TTC549 (cell line): Measurements from ENCODE around the gene LIPG.

Experiments used
- FAIRE-seq: peaks from 2 replicates; lab custom pipeline; 2012; peaks lifted over from hg19 to GRCh38; lab: Jason Lieb, UNC

LIPG gene

DNA sequence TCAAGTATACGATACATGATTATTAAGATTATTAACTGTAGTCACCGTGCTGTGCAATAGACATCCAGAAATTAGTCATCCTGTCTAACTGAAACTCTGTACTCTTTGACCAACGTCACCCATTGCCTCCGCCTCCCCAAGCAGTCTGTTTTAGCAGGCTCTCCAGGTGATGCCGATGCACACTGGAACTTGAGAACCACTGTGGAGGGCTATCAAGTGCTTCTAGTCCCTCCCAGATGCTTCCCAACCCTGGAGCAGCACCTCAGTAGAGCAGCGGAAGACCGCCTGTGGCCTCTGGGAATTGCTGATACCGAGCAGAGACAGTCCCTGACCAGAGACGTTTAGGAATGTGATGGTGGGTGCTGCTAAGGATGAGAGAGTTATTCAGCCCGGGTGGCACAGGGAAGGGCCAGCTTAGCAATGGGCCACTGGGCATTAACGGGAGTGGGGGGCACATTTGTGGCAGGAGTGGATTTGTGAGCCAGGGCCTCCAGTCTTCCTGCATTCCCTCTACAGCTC, 50.7 kb downstream of the LIPG start:
- no peak for FAIRE-seq

DNA sequence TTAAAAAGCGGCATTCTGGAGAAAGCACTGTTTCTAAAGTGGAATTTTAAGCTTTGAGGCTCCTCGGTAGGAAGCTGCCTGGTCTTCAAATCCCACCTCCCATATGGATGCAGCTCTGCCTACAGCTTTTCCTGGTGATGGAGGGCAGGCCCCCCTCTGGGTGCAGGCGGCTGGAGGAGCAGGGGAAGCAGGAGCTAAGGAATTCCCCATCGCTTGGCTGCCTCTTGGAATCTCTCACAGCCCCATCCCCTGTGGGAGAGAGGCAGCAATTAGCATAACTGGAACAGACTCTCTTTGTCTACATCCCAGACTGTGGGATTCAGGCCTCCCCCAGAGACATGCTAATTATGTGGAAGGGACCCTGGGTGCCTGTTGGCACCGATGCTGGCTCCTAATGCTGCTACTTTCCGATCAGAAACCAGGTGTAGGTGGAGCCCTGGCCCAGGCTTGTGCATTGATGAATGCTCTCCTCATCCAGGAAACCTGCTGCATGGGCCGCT, 51.3 kb downstream of the LIPG start:
- FAIRE-seq = no peak

DNA sequence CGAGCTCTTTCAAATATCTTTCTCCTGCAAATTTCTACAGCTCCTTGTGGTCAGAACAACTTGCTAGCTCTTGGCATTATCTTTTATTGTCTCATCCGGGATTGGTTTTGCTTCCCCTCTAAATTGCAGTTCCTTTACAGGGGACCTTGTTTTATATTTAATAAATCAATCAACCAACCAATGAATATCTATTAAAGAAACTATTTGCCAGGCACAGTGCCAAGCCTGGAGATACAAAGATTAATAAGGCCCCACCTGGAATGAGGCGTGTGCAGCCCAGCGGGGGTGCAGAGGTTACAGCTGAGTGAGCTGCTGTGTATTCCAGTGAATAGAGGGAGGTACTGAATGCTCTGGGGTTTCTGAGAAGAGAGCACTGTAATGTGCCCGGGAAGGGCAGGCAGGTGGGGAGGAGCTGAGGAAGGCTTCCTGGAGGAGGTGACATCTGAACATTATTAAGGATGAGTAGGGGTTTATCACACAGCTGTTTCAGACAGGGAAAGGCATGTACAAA, 51.8 kb downstream of the LIPG start:
- no peak for FAIRE-seq

DNA sequence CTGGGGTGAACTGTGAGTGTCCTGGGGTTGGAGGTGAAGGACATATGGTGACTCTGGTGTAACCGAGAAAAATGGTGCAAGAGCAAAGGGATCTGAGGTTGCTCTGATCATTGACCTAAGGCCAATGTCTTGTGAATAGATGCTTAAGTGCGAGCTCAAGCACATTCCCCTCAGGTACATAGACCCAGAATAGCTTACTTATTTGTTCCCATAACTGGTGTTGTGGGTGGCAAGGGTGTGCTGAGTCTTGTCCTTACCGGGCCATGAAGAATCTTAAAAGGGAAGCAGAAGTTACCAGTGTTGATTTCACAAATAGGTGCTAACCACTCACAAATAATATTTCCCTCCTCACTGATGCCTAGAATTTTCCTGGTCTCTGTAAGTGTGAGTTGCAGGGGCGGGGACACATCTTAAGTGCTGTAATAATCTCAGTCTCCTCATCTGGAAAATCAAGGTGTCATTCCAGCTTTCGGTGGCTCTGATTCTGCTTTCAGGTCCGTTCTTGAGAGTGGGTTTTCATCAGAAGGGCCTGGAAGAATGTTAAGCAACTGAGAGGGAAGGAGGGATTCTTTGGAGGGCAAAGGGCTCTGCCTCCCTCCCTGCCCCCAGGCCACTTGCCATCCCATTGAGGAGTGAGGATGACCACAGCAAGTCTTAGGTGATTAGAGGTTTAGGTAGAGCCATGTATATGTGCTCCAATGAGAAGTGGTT, 54.9 kb downstream of the LIPG start:
- FAIRE-seq = no peak

DNA sequence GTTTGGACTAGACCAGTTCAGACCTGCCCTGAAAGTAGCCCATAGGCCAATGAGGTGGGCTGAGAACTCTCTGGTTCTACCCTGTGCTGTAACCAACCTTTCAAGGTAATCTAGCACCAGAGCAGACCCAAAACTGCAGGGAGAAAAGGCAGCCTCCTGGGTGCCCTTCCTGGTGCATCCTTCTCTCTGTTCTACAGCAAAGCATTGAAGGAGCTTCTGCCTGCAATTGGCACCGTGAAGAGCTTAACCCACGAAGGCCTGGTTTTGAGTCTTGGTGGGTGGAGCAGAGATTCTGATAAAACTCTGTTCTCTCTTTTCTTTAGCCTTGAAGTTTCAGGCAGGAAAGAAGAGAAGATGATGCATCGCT, 55.5 kb downstream of the LIPG start:
- FAIRE-seq = no peak

DNA sequence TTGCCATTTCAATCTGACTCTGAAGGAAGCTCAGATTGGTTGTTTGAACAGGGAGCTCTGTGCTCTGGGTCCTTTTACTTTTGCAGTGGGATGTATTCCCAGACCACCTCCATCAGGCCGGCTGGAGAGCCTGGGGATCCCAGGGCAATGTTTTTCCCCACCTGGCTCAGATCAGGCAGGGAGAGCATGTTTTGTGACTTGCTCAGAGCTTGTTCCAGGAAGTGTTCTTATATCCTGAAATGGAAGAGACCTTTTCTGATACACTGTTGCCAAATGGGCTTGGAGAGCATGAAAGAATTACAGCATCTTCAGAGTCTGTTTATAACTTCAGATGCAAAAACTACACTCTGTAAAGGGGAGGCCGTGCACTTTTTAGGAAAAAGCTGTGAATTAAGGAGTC, 56.0 kb downstream of the LIPG start:
- no peak for FAIRE-seq

DNA sequence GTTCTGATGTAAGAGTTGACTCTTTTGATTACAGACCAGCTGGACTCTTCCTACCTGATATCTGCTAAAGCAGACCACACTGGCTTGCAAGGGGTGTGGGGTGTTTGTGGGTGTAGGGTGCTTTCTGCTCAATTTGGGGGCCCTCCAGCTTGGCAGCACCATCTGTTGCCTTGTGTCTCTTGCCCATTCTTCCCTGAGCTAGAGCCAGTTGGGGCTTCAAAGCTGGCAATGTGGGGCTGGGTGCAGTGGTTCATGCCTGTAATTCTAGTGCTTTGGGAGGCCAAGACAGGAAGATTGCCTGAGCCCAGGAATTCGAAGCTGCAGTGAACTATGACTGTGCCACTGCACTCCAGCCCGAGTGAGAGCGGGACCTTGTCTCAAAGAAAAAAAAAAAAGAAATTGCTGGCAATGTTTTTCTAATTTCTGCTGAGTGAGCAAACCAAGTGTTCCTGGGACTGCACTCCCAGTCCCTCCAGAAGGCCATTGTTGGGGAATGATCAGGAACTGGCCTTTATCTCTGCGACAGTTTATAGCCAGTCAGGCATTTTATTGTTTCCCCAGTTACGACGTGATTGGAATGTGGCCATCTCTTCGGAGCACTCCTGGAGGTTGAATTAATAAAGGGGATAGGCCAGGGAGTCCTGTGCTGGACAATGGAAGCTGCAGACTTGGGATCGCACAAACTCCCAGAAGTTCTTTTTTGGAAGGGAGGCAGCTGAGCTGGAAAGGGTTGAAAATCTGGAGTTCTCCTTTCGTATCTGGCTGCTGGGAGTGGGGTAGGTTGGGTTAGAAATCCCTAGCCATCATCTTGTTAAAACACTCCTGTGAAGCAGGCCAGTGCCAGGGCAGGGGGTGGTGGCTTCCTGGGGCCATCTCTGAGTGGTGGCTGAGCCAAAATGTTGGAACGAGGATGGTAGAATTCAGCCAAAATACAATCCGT, 57.2 kb downstream of the LIPG start:
- no peak for FAIRE-seq

DNA sequence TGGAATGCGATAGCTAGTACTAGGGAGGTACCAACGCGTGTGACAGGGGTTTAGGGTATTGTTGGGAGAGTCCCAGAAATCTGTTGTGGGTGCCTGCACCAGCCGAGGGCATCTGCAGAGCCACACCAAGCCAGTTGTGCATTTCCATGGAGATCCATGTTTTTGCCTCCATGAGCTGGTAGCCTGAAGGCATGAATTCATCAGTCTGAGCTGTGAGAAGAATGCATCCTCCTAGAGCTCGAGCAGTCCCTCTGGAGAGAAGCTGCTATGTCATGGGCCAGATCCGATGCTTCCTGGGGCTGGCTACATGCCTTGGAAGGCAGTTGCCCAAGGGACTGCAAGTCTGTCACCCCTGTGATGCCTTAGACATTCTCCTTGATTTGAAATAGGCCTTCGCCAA, 57.9 kb downstream of the LIPG start:
- no peak for FAIRE-seq

DNA sequence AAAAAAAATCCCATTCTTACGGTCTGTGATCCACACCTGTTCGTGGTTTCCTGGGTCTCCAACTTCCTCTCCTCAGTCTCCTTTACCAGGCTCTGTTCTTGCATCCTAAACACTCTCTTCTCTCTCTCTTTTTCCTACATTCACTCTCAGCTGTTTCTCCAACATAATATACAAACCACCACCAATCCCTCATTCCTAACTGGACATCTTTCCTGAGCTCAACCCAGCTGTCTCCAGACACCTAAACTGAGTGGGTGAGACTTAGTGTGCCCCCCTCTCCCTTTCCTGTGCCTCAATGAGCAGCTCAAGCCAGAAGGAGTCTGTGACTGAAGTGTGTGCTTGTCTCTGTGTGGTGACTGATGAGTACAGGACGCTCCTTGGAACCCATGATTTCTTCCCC, 59.4 kb downstream of the LIPG start:
- no peak for FAIRE-seq

DNA sequence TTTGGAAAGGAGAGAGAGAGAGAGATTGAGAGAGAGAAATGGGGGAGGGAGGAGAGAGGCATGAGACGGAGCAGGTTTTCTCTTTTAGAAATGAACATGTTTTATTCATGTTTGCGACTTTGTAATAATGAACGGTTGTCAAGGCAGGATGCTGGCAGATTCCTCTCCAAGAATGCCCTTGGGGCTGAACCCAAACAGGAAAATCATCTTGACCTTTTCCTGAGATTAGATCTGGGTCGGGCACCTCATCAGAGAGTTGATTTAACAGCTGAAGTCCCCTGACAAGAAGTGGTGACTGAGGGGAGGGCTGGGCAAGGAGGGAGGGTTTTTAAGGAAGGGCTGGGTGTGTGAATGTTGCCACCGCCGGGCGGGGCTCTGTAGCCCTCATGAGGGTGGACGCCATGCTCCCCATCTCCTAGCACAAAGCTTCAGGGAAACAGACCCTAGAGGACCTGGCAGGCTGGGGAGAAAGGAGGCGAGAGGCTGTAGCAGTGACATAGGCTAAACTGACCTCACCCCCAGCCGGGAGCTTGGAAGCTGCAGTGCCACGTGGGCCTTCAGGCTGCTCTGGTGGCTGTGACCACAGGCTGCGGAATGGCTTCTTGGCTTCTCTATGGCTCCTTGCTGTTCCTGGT, 60.0 kb downstream of the LIPG start:
- no peak for FAIRE-seq

DNA sequence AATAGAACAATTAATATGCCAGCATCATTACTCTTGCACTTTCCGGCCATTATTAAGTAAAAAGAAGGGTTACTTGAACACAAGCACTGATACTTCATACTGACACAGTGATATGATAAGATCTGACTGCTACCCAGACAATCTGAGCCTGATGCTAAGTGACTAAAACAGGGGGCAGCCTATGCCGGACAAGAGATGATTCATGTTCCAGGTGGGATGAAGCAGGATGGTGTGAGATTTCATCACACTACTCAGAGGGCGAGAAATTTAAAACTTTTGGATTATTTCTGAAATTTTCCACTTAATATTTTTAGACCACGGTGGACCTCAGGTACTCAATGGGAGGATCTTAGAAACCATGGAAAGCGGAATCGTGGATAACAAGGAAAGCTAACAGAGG, 61.7 kb downstream of the LIPG start:
- no peak for FAIRE-seq

DNA sequence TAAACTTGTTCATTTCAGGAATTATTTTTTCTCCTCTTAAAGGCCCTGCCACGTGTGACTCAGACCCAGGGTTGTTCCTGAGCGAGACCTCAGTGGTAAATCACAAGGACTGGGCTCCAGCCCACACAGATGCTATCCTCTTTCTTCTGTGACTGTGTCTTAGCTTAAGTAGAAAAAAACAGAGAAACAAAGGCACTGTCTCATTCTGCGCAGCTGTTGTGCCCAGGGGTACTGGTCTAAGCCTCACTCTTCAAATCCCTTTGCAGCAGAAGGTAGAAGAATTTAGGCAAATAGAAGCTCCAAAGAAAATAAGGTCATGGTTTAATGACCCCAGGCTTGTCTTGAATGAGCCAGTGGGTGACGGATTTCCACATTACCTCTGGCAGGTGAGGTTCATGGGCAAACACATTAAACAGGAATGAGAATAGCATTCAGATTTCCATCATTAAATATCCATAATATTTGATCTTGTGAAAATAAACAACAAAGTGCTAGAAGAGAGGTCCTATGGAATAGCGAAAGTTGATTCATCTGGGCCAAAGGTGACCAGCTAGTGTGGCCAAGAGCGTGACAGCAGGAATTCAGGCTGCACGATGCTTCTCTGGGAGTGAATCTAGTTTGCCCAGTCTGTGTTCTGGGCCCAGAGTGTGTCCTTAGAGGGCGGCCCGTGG, 63.3 kb downstream of the LIPG start:
- no peak for FAIRE-seq

DNA sequence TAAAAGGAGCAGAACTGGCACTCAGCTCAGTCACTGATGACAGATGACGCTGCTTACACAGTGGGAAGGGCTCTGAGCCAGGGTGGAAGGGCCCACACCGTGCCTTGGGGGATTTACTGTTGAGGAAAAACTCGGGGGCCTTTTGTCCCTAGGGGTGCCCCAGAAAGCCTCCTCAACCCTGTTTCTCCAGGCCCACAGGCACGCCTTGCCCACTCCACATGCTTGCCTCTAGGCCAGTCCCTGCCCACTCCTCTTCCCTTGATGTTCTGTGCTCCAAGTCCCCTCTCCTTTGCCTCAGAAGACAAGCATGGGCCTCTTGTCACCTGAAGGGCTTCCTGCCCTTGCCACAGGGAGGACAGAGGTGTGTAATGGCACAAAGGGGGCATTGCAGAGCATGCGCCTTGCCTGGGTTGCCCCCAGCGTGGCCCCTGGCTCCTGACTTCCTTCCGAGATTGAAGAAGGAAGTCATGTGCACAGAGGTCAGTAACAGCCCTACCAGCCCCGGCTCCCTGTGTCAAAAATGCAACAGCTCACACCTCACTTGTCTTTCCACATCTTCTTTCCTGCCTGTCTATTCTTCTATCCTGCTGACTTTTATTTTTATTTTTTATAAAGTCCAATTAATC, 65.1 kb downstream of the LIPG start:
- no peak for FAIRE-seq

DNA sequence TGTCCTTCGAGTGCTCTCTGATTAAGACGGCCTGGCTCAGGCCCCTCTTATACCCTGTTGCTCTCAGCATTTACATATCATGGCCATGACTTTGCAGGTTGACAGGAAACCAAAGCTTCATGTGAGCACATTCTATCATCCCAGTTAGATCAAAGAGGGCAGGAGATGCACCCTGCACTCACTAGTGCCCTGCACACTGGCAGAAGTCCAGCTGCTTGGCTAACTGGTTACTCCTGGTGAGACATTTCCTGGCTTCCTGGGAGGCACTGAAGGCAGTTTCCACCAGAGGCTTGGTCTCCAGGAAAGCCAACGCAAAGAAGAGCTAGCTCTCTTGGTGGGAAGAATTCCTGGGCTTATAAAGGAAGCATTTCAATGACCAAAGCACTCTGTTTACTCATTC, 66.3 kb downstream of the LIPG start:
- FAIRE-seq = no peak

DNA sequence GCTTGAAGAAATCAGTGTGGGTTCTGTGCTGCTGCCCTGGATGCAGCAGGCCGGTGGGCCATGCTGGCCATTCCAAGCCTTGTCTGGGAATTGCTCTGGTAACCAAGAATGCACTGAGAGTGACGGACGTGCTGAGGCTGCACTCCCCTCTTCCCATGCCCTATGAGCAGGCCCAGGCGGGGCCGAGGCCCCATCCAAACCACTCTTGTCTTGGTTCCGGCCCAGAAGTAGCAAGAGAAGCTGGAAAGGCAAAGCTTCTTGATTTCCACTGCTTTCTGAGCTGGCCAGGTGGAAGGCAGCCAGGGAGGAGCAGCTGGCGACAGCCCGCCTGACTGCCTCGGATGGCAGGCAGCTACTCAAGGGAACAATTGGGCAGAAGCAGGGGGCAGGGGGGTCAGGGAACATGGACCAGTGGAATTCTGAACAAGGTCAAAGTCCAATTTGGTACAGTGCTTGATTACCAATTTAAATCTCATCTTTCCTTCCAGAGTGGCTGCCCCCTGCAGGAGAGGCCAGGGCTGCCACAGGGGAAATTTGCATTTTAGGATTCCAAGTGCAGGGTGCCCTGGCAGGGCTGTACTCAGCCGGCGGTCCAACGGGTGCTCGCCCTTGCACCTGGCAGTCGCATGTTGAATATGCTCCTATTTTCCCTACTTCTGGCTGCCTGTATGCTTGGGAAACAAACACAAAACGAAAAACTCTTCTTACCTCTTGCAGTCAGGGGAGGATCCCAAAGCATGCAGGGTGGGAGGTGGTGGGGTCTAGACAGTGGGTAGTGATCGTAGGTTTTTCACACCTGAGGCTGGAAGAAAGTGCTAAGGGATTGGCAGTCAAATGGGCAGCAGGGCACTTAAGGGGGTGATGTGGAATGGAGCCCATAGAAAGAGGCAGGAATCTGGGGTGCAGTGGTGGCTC, 67.3 kb downstream of the LIPG start:
- no peak for FAIRE-seq

DNA sequence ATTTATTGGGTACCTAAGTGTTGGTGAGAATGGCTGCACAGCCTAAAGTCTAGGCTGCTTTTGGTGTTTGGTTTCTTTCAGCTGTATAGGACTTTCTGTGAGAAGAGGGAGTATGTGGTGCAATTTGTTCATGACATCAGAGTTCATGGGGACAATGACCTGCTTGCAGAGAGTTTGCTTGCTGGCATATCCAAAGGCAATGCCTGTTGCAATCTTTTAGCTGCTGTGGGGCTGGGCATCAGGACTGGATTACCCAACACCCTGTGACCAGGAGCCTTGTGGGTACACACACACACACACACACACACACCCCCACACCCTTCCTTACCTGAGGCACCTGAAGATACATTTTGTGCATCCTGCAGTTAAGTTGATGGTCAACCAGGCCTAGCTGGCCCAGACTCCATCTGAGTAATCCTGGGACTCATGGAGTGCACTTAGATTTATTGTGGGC, 68.4 kb downstream of the LIPG start:
- no peak for FAIRE-seq

DNA sequence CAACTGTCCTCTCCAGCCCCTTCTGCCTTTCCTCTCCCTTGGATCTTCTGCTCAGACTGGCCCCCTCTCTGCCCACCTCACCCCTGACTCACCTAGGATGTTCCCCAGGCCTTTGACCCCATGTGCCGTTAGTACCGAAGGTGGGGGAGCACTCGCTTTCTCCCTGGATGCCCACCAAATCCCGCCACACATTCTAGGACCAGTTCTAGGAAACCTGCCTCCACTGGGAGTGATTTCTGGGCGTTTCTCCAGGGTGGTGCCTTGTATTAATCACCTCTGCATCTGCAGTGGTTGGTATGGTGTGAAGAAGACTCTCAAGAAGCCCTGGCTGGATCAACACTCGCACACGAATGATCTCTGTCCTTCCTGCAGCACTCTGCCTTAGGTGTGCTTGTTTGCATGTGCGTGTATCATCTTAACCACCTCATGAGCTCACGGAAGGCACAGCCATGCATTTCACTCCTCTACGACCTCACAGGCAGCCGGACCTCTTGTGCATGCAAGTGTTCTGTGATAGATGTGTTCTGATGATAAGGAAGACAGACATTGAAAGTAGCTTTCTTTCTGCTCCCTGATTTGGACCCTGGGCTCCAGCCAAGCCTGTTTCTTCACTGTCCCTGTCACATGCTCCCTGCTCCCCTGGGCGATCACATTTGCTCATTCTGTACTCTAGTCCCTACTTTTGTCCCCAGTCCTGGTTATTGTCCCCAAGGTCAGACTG, 69.4 kb downstream of the LIPG start:
- FAIRE-seq = no peak

DNA sequence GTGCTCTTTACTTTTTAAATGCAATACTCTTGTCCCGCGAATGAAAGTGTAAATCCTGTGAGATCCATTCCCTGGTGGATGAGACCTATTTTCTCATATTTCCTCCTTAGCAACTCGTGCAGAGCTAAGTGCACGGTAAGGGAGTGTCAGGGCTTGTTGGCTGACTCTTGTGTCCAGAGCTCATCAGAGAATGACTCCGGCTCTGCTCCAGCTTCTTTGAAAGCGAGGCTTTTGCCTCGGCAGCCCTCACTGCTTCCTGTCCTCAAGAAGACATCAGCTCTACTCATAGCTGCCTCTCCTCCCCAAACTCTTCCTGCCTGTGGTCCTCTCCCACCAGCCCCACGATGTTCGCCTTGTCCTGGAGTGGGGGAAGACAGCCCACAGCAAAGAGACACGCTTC, 70.7 kb downstream of the LIPG start:
- FAIRE-seq = no peak

DNA sequence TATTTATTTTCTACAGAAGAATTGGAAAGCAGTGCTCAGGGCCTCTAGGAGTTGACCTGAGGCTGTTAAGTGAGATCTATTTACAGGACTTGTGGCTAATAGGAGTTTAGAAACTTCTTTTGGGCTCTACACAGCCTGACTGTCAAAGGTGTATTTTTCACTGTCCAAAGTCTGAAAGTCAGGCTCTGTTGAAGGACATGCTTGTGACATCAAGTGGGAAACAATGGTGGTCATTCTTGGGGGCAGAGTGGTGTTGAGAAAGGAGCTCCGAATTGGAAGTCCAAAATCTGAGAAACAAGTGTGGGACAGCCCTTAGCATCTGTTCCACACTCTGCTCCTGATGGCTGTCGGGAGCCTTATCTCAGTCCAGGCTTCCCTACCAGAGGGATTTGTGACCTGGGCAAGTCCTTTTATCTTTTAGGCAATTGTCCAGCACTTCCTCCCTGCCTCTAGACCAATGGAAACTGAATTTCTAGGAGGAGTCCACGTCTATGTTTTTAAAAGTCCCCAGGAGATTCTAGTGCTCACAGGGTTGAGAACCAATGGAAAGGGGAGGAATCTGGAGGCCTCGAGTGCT, 76.4 kb downstream of the LIPG start:
- FAIRE-seq = no peak
